T-helper 2 cell treated with Interferon-gamma antibody and Interleukin-4, amounts not matched to agents 5 μg/mL and 100 μg/mL, for 36 hours (primary cell): ENCODE results near the gene TMEM131.
"Not testable (repeated sequence)": the region's sequence is repeated elsewhere in the genome, so short reads cannot be mapped to it uniquely, and the experiment has no call there.

Source experiments
- DNase-seq: peaks from one replicate; pipeline ENCODE4 v3.0.0; 2021; ENCODE audit warnings: low spot score
- H3K27ac Mint-ChIP-seq: one replicate; pipeline ENCODE4 v1.8.0; 2021; ENCODE audit warnings: mild to moderate bottlenecking, mixed read lengths
- H3K27me3 Mint-ChIP-seq: one replicate; pipeline ENCODE4 v1.8.0; 2021; ENCODE audit warnings: low read depth, mixed read lengths
- H3K36me3 Mint-ChIP-seq: one replicate; pipeline ENCODE4 v1.8.0; 2021; ENCODE audit warnings: low read depth, mixed read lengths
- H3K4me1 Mint-ChIP-seq: one replicate; pipeline ENCODE4 v1.8.0; 2021; ENCODE audit warnings: low read depth, mixed read lengths
- H3K4me3 Mint-ChIP-seq: one replicate; pipeline ENCODE4 v1.8.0; 2022; ENCODE audit warnings: mild to moderate bottlenecking, moderate library complexity, mixed read lengths
- H3K9me3 Mint-ChIP-seq: one replicate; pipeline ENCODE4 v1.8.0; 2021; ENCODE audit warnings: mixed read lengths

TMEM131 gene

DNA sequence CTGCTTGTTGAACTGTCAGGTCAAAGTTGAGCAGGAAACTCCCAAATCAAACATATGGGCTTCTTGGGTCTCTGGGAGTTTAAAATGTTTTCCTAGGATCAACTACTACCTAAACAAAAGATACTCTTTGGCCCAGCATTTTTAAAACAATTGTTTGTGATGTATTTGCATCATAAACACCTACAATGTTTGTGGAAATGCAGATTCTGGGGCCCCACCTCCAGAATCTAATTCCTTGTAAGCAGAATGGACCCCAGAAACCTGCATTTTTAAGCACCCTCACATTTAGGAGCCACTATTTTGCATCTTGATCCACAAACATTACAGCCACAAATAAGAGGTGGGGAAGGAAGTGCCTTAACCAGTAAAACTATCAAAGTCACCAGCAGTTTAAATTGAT, 104.1 kb downstream of the TMEM131 start:
- no peak overlapping the region for H3K27ac Mint-ChIP-seq
- H3K9me3 Mint-ChIP-seq: peaks cover 21% of the 10 kb centered on the region
- H3K4me3 Mint-ChIP-seq: no peak overlapping the region
- H3K4me1 Mint-ChIP-seq: no peaks in the 10 kb centered on the region
- no peak for DNase-seq
- H3K36me3 Mint-ChIP-seq: peaks cover 35% of the 10 kb centered on the region
- H3K27me3 Mint-ChIP-seq: no peaks in the 10 kb centered on the region

DNA sequence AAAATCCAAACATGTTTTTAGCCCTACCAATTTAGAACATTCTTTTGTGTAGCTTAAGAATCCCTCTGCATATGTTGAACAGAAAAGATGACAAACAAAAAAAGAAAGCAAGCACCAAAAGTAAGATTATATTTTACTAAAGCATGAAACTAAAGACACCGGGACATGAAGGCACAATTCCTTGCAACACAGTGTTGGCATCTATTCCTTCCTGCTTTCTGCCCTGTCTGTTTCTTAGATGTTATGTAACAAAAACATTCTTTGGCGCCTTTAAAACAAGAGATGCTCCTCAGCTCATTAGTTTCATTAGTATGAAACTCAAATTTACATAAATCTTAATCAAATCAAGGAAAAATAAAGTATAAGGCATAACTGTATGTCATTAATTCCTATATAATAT, 106.6 kb downstream of the TMEM131 start:
- Mint-ChIP-seq H3K27ac (no peak overlapping the region), H3K4me1 (no peaks in the 10 kb centered on the region), H3K27me3 (no peaks in the 10 kb centered on the region), H3K9me3 (peaks cover 32% of the 10 kb centered on the region), H3K4me3 (no peak overlapping the region), H3K36me3 (peaks cover 44% of the 10 kb centered on the region)
- DNase-seq: no peak

GRCh38 chr2:97885841-97886240, 109.9 kb downstream of the TMEM131 start:
- no peaks in the 10 kb centered on the region for H3K27me3 Mint-ChIP-seq
- peaks cover 44% of the 10 kb centered on the region for H3K36me3 Mint-ChIP-seq
- no peak overlapping the region for H3K27ac Mint-ChIP-seq
- peaks cover 29% of the 10 kb centered on the region for H3K9me3 Mint-ChIP-seq
- no peaks in the 10 kb centered on the region for H3K4me1 Mint-ChIP-seq
- no peak for DNase-seq
- no peak overlapping the region for H3K4me3 Mint-ChIP-seq

DNA sequence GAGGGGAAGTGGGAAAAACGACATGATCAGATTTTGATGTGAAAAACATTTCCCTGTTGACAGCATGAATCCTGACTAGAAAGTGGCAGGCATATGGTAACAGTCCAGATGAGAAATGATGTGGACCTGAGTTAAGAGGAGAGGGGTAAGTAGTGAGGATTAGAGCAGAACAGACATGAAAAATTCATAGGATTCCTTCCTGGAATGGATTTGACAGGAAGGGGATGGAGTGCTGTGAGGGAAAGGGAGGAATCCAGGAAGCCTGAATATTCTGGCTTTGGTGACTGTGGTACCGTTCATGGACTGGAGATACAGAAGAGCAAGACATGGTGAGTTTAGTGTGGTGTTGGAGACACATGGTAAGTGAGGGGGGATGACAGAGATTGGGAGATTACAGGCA, 115.4 kb downstream of the TMEM131 start:
- H3K4me1 Mint-ChIP-seq: peaks cover 2% of the 10 kb centered on the region
- no peak overlapping the region for H3K27ac Mint-ChIP-seq
- no peak for DNase-seq
- no peaks in the 10 kb centered on the region for H3K27me3 Mint-ChIP-seq
- peaks cover 36% of the 10 kb centered on the region for H3K36me3 Mint-ChIP-seq
- peaks cover 26% of the 10 kb centered on the region for H3K9me3 Mint-ChIP-seq
- H3K4me3 Mint-ChIP-seq: no peak overlapping the region

DNA sequence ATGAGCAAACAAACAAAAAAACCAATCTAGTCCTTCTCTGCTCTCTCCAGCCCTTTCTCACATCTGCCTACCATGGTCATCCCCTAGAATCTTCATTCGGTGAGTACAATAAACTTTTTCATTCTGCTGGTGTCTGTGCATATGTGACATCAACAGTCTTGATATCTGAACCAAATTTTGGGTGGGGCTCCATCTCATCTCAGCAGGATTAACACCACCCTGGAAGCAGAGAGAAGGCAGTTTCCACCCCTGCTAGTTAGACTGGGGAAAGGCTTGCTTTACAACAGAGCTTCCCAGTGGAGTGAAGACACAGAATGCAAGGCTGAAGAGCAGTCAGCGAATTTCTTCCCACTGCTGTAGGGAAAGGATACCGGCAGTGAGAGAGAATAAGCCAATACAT, 116.9 kb downstream of the TMEM131 start:
- H3K27ac Mint-ChIP-seq: no peak overlapping the region
- peaks cover 2% of the 10 kb centered on the region for H3K4me1 Mint-ChIP-seq
- H3K36me3 Mint-ChIP-seq: peaks cover 29% of the 10 kb centered on the region

GRCh38 chr2:97878317-97878716, 117.4 kb downstream of the TMEM131 start:
- DNase-seq, H3K4me1 Mint-ChIP-seq, H3K4me3 Mint-ChIP-seq, H3K27ac Mint-ChIP-seq, H3K27me3 Mint-ChIP-seq: not testable (repeated sequence)
- Mint-ChIP-seq H3K36me3 (peaks cover 29% of the 10 kb centered on the region), H3K9me3 (peaks cover 13% of the 10 kb centered on the region)

More for the DNA sequence above, 116.9 kb downstream of the TMEM131 start:
- Mint-ChIP-seq H3K27me3 (no peaks in the 10 kb centered on the region), H3K9me3 (peaks cover 14% of the 10 kb centered on the region), H3K4me3 (no peak overlapping the region)
- no peak for DNase-seq

GRCh38 chr2:97871096-97871780, 124.5 kb downstream of the TMEM131 start:
- H3K36me3 Mint-ChIP-seq: peaks cover 18% of the 10 kb centered on the region
- peaks cover 34% of the 10 kb centered on the region for H3K4me1 Mint-ChIP-seq
- no peak overlapping the region for H3K4me3 Mint-ChIP-seq
- peaks cover 4% of the 10 kb centered on the region for H3K9me3 Mint-ChIP-seq
- H3K27ac Mint-ChIP-seq: no peak overlapping the region
- H3K27me3 Mint-ChIP-seq: no peaks in the 10 kb centered on the region
- DNase-seq: no peak

- peaks cover 18% of the 10 kb centered on the region for H3K36me3 Mint-ChIP-seq
- peak overlapping the region; percentile 80 for H3K27ac Mint-ChIP-seq
- peak; percentile 75 for DNase-seq
- H3K4me1 Mint-ChIP-seq: peaks cover 34% of the 10 kb centered on the region
- H3K27me3 Mint-ChIP-seq: no peaks in the 10 kb centered on the region
- peak overlapping the region; percentile 49 for H3K4me3 Mint-ChIP-seq
- peaks cover 6% of the 10 kb centered on the region for H3K9me3 Mint-ChIP-seq
Measured at GRCh38 chr2:97870396-97870843, 125.3 kb downstream of the TMEM131 start.

GRCh38 chr2:97869722-97870346, 125.9 kb downstream of the TMEM131 start:
- Mint-ChIP-seq H3K36me3 (peaks cover 17% of the 10 kb centered on the region), H3K9me3 (peaks cover 8% of the 10 kb centered on the region), H3K27me3 (no peaks in the 10 kb centered on the region), H3K4me1 (peaks cover 34% of the 10 kb centered on the region), H3K27ac (peak overlapping the region; percentile 80), H3K4me3 (peak overlapping the region; percentile 49)
- DNase-seq: no peak

DNA sequence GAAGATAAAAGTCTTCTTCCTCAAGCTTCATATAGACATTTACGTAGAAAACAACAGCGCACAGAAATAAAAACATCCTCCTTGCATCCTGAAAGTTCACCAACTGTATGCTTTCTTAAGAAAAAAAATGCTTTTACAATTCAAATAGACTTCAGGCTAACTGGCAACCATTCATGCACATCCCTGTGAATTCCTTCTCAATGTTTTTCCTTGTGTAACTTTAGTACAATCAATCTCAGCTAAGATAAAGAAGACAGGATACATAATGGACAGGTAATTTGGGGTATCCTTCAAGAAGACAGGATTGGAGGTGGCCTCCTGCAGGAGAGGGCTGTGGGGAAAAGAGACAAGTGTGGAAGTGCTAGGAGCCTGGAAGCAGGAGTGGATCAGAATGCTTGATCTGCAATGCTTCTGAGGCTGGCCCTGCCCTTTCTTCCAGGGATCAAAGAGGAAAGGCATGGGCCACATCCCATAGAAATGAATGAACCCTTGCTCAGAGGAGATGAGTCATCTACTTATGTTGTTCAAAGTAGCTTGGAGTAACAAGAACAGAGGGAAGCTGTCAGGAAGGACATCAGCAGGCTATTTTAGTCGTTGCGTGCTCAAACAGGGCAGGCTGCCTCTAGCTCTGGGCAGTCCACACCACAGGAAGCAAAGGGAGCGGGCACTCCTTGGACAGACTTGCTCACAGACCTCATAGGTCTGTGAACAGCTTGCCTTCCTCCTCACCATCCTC, 126.6 kb downstream of the TMEM131 start:
- Mint-ChIP-seq H3K4me1 (peaks cover 38% of the 10 kb centered on the region), H3K27me3 (no peaks in the 10 kb centered on the region), H3K27ac (peak overlapping the region; percentile 4), H3K4me3 (peak overlapping the region; percentile 22), H3K36me3 (peaks cover 18% of the 10 kb centered on the region), H3K9me3 (peaks cover 12% of the 10 kb centered on the region)
- no peak for DNase-seq

DNA sequence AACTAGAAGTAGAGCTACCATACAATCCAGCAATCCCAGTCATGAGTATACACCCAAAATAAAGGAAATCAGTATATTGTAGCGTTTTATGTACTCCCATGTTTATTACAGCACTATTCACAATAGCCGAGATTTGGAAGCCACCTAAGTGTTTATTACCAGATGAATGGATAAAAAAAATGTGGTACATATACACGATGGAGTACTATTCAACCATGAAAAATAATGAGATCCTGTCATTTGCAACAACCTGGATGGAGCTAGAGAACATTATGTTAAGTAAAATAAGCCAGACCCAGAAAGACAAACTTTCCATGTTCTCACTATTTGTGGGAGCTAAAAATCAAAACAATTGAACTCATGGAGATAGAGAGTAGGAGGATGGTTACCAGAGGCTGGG, 131.9 kb downstream of the TMEM131 start:
- peaks cover 27% of the 10 kb centered on the region for H3K9me3 Mint-ChIP-seq
- H3K27ac Mint-ChIP-seq: no peak overlapping the region
- no peak for DNase-seq
- H3K27me3 Mint-ChIP-seq: no peaks in the 10 kb centered on the region
- no peak overlapping the region for H3K4me3 Mint-ChIP-seq
- H3K36me3 Mint-ChIP-seq: peaks cover 33% of the 10 kb centered on the region
- H3K4me1 Mint-ChIP-seq: peaks cover 10% of the 10 kb centered on the region

- Mint-ChIP-seq H3K4me1 (peaks cover 8% of the 10 kb centered on the region), H3K36me3 (peaks cover 34% of the 10 kb centered on the region), H3K4me3 (no peak overlapping the region), H3K27me3 (no peaks in the 10 kb centered on the region), H3K9me3 (peaks cover 23% of the 10 kb centered on the region), H3K27ac (no peak overlapping the region)
- no peak for DNase-seq
Measured at GRCh38 chr2:97861177-97861576, 134.6 kb downstream of the TMEM131 start.

- H3K4me1 Mint-ChIP-seq: peaks cover 12% of the 10 kb centered on the region
Measured at GRCh38 chr2:97858442-97858841, 137.3 kb downstream of the TMEM131 start.

GRCh38 chr2:97857553-97857952, 138.2 kb downstream of the TMEM131 start:
- no peak for DNase-seq
- H3K9me3 Mint-ChIP-seq: peaks cover 5% of the 10 kb centered on the region
- no peaks in the 10 kb centered on the region for H3K27me3 Mint-ChIP-seq
- no peak overlapping the region for H3K27ac Mint-ChIP-seq
- peaks cover 16% of the 10 kb centered on the region for H3K4me1 Mint-ChIP-seq
- H3K4me3 Mint-ChIP-seq: no peak overlapping the region
- peaks cover 31% of the 10 kb centered on the region for H3K36me3 Mint-ChIP-seq

More at GRCh38 chr2:97858442-97858841, 137.3 kb downstream of the TMEM131 start:
- Mint-ChIP-seq H3K9me3 (peaks cover 10% of the 10 kb centered on the region), H3K36me3 (peaks cover 34% of the 10 kb centered on the region), H3K4me3 (no peak overlapping the region), H3K27me3 (no peaks in the 10 kb centered on the region), H3K27ac (no peak overlapping the region)
- DNase-seq: no peak
